Sciatic nerve (tissue), 2 donors: Measurements from ENCODE around the gene UNC13C. TPM values are rescaled to one million over a fixed set of nuclear protein-coding genes. Genes with fewer than 3 reads are reported as not detected.

Source experiments
- ATAC-seq: fragments of 200-7000 bp; cut with Tn5 transposase; one replicate; pipeline ENCODE4 v1.9.1; 2020; ENCODE audit warnings: mild to moderate bottlenecking, moderate library complexity
- DNase-seq: peaks from one replicate; pipeline ENCODE4 v3.0.0-alpha.2; 2020; ENCODE audit warnings: low spot score
- intact Hi-C: fragments of 100-400 bp; cut with DNase I; formaldehyde crosslinking; loops from one replicate; pipeline ENCODE4 v1.14.2; 2022
- total RNA-seq: library from RNA; stranded (reverse); fragmentation: NEBNext Ultra II Directional; extraction: Animal tissue kit (Norgen Biotek cat#: 25700); gene quantifications from one replicate; pipeline ENCODE4 v1.2.1, GENCODE V29; 2021
- donor health status: DM: no; HTN: no; CAD: no.
- donor health status: DM: no; HTN: no; CAD: no.

UNC13C gene
- total RNA-seq, 1 donor from 2014 or later = 0.04 TPM

DNA sequence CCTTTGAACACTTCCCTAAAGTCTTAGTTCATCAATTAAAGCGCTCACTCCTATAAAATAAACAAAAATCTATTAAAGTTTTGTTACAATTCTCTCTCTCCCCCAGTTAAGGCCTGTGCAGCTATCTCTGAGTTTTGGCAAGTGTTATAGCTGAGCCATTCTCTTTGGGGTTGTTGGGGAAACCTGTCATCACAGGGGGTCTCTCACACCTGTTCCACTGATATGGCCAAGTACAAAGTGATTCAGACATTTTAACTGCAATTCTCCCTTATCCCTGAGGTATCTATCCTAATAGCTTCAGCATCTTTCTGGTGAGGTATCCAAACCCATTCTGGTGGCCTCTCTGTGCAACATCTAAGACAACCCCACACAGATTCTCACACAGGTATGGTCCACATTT lies 116.4 kb downstream of the UNC13C start:
- ATAC-seq (no peak), DNase-seq (no peak)
- intact Hi-C loops = no loop called here

DNA sequence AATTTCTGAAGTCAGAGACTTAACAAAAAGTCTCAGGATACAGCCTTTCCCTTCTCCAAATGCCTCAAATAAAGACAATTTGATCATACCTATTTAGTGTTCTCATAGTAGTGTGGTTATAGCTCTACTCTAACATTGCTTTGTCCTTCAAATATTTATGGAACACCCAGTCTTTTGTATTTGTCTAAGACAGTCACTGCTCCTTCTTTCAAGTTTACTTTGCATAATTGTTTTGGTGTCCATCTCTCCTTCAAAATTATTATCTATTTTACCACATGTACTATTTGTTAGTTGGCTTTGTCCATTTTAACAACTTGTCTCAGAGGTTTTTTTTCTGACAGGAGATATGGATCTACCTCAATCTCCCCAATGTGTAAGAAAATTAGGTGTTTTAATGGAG lies 118.8 kb downstream of the UNC13C start:
- intact Hi-C loops = no loop called here
- ATAC-seq = no peak

DNA sequence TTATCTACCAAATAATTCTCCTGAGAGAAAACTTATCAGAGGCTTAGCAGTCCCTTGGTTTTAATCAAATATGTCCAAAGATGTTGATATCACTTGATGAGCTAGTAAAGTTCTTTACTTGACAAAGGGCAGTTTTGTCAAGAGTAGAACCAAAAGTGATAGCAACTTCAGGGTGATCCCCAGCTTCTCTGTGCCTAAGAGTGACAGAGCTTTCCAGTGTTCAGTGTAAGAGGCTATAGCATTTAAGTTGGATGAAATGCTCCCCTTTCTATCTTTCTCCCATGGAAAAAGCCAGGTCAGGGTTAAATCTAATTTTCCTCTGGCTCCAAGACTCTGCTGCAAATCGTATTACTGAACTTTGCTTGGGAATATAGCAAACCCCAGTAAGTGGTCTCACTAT lies 120.8 kb downstream of the UNC13C start:
- intact Hi-C loops = no loop called here
- no peak for DNase-seq
- ATAC-seq = no peak

More for the DNA sequence above, 118.8 kb downstream of the UNC13C start:
- no peak for DNase-seq

DNA sequence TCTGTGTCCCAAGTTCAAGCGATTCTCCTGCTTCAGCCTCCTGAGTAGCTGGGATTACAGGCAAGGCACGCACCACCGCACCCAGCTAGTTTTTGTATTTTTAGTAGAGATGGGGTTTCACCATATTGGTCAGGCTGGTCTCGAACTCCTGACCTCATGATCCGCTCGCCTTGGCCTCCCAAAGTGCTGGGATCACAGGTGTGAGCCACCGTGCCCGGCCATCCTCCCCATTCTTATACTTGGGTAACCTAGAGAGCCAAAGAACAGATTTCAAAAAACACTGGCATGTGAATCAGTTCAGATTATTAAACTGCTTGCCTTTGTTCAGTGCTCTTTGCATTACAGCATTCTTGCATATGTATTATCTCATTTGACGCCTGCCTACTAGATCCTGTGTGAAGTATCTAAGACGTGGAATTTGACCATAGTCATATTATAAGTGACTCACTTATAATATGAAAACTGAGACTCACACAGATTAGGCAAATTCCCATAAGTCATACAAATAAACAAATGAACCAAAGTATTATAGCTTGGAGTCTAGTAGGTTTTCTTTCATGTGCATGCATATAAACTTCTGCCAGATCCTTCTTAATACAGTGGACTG lies 123.5 kb downstream of the UNC13C start:
- ATAC-seq (no peak), DNase-seq (no peak)
- intact Hi-C loops = no loop called here

DNA sequence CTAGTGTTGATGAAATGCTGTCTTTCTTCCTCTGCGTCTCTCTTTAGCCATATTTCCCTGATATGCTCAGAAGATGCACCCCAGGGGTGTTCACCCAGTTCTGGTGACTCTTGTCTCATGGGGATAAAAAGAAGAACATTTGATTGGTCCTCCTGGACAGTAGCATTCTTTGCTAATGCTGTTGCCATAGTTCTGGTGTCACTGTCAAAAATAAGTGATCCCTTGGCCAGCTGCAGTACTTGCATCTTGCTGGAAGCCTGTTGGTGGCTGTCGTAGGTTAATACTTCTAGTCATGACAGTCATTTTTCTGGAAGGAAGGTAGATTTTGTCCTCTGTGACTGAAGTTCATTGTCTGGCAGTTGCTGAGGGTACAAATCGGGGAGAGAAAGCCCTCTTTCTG lies 124.5 kb downstream of the UNC13C start:
- no peak for ATAC-seq
- intact Hi-C loops = no loop called here
- no peak for DNase-seq

DNA sequence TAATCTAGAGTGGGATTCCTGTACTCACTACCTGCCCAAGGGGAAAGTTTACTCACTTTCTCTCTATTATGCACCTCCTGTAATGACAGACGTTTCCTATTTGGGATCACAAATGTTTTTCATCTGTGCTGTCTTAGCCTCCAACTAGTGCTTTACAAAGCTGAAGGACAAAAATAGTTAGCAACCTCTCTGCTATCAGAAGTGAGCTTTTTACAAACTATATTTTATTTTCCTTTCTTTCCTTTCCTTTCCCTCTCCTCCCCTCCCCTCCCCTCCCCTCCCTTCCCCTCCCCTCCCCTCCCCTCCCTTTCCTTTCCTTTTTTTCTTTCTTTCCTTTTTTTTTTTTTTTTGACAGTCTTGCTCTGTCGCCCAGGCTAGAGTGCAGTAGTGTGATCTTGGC lies 130.8 kb downstream of the UNC13C start:
- ATAC-seq (no peak), DNase-seq (no peak)
- intact Hi-C loops = no loop called here

DNA sequence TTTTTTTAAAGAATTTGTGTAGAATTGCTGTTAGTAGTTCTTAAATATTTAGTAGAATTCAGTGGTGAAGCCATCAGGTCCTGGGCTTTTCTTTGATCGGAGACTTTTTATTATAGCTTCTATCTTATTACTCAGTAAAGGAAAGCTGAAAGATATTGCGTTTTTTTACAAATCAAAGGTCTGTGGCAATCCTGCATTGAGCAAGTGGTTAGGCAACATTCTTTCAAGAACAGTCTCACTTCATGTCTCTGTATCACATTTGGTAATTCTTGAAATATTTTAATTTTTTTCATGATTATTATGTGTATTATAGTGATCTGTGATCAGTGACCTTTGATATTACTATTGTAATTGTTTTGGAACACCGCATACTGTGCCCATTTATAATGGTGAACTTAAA lies 140.8 kb downstream of the UNC13C start:
- intact Hi-C loops = no loop called here
- ATAC-seq (no peak), DNase-seq (no peak)

DNA sequence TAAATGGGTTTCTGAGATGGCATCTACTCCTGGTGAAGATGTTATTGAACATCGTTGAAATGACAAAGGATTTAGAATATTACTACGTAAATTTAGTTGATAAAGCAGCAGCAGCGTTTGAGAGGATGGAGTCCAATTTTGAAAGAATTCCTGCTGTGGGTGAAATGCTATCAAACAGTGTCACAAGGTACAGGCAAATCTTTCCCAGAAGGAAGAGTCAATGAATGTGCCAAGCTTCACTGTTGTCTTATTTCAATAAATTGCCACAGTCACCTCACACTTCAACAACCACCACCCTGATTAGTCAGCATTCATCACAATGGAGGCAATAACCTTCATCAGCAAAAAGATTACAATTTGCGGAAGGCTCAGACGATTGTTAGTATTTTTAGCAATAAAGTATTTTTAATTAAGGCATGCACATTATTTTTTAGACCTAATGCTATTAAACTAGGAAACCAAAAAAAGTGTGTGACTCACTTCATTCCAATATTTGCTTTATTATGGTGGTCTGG lies 142.8 kb downstream of the UNC13C start:
- DNase-seq = no peak
- no peak for ATAC-seq
- intact Hi-C loops = no loop called here

DNA sequence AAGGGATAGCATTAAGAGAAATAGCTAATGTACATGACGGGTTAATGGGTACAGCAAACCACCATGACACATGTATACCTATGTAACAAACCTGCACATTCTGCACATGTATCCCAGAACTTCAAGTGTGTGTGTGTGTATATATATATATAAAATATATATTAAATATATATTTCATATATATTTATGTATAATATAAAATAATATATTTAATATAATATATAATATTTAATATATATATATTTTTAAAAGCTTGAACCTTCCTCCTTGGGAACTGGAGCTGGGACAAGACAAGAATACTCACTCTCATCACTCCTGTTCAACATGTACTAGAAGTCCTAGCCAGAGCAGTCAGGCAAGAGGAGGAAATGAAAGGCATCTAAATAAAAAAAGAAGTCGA lies 149.3 kb downstream of the UNC13C start:
- DNase-seq = no peak
- intact Hi-C loops = no loop called here
- no peak for ATAC-seq

DNA sequence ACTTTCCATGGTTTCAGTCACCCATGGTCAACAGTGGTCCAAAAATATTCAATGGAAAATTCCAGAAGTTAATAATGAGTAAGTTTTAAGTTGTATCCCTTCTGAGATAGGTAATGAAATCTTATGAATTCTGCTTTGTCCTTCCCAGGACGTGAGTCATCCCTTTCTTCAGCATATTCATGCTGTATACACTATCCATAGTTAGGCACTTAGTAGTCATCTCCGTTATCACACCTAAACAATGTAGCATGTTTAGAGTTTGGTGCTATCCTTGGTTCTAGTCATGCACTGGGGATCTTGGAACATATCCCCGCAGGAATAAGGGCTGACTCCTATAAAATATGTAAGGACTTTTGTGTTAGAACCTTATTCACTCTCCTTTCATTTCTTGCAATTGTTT lies 153.2 kb downstream of the UNC13C start:
- ATAC-seq (no peak), DNase-seq (no peak)
- intact Hi-C loops = no loop called here

DNA sequence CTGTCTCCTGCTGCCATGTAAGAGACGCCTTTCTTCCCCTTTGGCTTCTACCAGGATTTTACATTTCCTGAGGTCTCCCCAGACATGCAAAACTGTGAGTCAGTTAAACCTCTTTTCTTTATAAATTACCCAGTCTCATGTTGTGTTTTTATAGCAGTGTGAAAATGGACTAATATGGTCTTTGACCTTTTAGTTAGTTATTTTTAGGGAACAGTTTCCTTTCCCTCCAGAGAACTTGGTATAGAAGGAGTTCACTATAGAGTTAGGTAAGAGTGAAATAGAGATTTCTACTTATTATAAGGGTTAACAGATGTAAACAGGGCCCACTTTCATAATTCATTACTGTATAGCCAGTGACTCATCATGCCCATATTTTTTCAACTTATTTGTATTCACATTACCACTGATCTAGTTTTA lies 170.9 kb downstream of the UNC13C start:
- ATAC-seq = no peak
- intact Hi-C loops = no loop called here
- DNase-seq = no peak

DNA sequence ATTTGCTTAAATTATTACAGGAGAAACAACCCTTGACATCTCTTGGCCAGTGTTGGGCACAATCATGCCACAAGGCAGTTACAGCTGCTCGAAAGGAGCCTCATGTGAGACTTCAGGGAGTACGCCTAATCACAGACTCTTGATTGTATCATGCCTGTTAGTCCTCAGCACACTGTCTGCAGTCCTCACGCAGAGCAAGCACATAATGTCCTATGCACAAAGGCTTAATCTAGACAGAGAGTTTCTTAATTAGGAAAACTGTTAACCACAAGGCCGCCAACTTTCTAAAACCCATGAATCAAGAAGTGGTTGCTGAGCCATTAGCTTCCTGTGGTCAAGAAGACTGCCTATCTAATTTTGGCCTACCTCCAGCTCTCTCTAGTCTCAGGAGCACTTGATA lies 172.0 kb downstream of the UNC13C start:
- ATAC-seq = peak; percentile 52
- intact Hi-C loops = no loop called here

DNA sequence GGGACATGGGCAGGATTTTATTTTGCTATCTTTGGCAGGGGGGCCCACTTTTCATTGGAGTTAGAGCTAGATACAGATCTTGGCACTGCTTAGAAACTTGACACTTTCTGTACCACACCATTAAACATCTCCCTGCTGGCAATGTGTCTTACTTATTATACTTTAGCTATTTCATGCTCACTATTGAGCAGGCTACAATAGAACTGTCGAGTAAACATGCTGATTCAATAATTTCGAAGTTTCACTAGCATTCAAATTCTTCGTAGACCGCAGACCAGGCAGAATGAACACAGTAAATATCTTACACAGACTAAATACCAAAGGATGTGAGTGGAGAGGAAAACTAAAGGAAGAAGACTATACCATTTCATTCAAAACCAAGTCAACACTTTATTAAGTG lies 180.8 kb downstream of the UNC13C start:
- ATAC-seq (no peak), DNase-seq (no peak)
- intact Hi-C loops = no loop called here

More for the DNA sequence above, 172.0 kb downstream of the UNC13C start:
- DNase-seq = no peak

DNA sequence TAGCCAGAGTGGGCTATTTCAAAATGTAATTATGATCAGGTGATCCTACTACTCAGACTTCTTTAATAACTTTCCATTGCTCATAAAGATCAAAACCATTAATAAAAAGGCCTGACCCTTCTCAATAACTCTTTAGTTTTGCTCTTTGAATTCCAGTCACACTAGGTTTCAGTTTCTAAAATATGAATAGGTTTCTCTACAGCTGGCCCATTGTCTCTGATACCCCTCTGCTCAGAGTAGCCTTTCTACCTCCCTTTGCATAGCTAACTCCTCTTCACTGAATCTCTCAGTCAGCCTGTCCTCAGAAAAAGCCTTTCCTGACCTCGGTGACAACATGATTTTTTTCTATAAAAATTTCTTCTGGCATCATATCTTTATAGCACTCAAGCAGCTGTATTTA lies 209.1 kb downstream of the UNC13C start:
- DNase-seq (no peak), ATAC-seq (no peak)
- intact Hi-C loops = no loop called here

DNA sequence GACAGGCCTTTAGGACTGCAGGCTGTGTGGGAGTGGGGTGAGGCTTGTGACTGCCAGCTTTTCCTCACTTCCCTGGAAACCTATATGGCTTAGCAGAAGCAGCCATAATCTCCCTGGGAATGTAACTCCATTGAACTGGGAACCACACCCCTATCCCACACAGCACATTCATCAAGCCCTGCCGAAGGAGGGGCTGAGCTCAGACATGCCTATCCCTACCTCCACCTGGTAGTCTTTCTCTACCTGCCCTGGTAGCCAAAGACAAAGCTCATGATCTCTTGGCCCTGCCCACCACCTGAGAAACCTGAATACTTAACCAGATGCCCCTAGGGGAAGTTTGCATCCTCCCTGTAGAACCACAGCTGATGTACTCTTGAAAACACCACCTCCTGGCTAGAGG lies 219.8 kb downstream of the UNC13C start:
- no peak for ATAC-seq
- no peak for DNase-seq
- intact Hi-C loops = no loop called here

DNA sequence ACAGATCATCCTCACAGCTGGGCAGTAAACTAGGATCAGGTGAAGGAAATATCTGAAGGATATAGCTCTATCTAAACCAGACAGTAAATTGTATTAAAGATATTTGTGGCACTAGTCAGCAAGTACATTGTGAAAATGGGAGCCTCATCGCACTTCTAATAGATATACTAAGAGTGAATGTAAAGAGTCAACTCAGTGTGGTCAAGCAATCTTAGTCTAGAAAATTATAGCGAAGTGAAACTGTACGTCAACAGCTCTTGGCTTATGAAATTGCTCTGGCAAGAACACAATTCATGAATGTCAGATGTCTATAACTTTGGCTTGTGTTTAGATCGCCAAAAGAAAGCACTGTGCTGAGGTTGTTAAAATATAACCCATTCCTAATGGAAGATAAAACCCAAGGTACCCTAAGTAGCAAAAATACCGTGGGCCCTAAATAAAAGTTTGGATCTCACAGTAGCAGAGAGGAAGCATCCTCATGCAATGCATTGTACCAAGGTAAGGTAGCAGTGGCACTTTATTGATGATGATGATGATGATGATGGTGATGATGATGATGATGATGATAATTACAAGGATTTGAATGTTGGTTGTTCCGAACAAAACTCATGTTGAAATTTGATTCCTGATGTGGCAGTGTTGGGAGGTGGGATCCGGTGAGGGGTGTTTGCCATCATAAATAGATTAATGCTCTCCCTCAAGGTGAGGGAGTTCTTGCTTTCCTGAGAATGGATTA lies 228.5 kb downstream of the UNC13C start:
- ATAC-seq (no peak), DNase-seq (no peak)
- intact Hi-C loops = no loop called here

DNA sequence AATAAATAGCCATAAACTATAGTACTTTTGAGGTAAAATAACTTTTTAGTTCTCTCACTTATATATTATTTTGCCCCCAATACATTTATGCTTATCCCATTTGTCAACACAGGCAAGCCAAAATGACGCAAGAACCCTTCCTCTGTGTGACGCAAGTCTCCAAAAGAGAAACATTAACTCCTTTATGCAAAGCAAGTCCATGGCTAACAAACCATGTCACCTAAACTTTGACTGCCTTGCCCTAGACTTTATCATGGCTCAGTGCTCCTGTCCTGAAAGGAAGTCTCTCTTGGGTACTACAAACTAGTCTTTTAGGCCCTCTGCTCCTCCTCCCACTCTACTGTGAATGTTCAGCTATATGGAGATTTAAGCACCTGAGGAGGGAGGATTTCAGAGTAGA lies 230.5 kb downstream of the UNC13C start:
- no peak for ATAC-seq
- no peak for DNase-seq
- intact Hi-C loops = no loop called here

DNA sequence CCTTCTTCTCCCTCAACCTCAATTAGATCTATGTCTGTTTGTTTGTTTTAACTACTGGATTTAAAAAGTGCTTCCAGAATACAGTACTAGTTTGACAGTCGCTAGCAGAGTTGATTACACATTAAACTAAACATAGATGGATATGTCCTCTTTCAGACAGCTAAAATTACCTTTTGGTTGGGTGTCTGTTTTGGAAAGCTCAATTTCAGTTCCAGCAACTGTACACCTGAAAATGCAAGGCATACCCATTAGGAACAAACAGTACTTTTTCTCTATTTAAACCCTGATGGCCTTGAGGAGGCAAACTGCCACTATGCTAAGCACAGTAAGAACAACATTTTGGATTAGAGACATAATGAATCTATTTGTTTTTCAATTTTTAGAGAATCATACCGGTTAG lies 234.4 kb downstream of the UNC13C start:
- ATAC-seq (no peak), DNase-seq (no peak)
- intact Hi-C loops = no loop called here

DNA sequence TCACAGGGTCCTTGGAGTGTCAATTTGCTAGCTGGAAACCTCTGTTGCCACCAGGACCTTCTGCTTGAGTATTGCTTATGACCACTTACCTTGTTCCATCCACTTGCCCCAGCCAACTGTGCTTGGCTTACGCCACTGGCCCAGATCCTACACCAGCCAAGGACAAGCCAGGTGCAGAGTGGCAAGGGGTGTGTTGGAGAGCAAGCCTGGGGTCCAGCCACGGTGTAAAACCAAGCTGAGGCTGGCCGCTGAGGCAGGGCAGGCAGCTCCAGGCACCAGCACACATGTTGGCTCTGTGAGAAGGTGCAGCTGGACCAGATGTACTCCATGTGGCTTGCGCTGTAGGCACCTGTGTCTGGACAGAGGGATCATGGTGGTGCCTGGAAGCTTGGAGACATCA lies 248.2 kb downstream of the UNC13C start:
- ATAC-seq (no peak), DNase-seq (no peak)
- intact Hi-C loops = no loop called here

DNA sequence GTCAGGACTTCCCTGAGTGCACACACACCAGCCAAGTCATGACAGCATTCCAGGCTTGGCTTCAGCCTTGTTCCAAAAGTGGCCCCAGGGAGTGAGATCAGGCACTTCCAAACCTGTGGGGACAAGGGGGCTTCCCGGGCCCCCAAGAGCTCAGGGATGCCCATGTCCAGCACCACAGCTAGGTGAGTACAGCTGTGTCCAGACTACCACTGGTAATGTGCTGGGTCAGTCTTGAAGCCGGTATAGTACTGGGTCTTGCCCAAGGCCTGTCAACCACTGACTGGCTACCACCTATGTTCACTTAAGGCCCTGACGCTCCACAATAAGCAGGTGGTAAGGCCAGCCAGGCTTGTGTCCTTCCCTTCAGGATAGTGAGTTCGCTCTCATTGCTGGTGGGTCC lies 249.3 kb downstream of the UNC13C start:
- ATAC-seq (no peak), DNase-seq (no peak)
- intact Hi-C loops = no loop called here

DNA sequence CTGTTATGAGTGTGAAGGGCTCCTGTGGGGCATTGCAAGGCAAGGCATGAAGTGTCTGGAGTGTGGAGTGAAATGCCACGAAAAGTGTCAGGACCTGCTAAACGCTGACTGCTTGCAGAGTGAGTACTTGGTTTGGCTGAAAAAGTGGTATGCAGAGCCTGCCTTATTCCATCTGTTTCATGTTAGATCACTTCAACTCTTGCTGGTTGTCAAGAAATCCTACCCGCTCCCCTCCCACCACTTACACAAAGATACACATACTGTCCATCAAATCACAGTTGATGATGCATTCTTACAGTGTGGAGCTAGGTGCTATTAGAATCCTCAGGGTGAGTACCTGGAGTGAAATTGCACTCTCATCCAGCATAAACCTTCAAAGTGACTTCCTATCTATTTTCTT lies 272.1 kb downstream of the UNC13C start:
- intact Hi-C loops = no loop called here
- DNase-seq (no peak), ATAC-seq (no peak)
